ENCODE data around the gene EXOC6B.

The EXOC6B gene

DNA sequence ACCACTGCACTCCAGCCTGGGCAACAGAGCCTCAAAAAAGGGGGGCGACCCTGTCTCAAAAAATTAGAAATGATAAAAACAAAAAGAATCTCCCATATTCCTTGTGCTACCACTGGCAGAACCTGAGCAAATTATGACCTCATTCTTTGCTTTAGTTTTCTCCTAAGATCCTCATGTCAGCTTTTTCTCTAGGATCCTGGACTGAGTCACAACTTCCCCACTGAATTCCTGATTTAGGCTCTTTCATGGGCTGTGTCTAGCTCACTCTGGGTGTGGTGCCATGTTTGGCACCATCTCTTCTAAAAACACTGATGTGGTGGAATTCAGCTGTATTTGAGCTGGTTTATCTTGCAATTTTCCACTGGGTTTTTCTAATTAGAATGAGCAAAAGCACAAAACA, 37.1 kb downstream of the EXOC6B start:
- DNase-seq = peak; percentile 30

DNA sequence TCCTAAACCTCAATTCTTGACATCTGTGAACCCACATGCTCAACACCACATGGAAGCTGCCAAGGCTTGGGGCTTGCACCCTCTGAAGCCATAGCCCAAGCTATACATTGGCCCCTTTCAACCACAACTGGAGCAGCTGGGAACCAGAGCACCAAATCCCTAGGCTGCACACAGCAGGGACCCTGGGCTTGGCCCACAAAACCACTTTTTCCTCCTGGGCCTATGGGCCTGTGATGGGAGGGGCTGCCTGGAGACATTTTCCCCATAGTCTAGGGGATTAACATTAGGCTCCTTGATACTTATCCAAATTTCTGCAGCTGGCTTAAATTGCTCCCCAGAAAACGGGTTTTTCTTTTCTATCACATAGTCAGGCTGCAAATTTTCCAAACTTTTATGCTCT, 40.3 kb downstream of the EXOC6B start:
- DNase-seq = no peak

GRCh38 chr2:72782520-72782919, 43.3 kb downstream of the EXOC6B start:
- no peak for DNase-seq

DNA sequence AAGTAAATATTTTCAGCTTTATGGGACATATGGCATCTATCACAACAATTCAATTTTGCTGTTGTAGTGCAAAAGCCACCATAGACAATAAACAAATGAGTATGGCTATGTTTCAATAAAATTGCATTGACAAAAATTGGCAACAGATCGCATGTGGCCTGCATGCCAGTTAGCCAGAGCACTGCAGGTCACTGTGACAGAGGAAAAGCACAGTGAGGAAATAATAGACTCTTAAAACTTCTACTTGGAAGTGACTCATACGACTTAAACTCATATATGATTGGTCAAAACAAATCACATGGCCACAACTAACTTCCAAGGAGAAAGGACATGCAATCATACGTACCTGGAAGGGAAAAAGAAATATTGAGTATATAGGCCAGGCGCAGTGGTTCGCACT, 44.4 kb downstream of the EXOC6B start:
- no peak for DNase-seq

DNA sequence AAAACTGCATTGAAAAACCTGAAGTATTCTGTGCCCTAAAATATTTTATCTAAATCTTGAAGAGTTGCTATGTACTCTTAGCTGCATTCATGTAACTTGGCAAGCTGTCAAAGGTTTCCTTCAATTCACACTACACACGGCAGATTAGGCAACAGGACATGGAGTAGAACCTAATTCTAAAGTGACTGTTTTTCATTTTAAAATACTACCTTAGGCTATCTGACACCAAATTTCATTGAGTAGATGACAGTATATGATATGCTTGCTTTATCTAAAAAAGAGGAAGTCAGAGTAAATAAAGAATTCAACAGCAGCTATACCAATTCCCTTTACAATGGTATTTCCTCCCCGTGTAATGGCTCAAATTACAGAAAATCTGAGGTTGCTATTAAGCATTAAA, 45.4 kb downstream of the EXOC6B start:
- DNase-seq = peak; percentile 33

- DNase-seq = no peak
Observed at GRCh38 chr2:72779495-72779894, 46.3 kb downstream of the EXOC6B start.

DNA sequence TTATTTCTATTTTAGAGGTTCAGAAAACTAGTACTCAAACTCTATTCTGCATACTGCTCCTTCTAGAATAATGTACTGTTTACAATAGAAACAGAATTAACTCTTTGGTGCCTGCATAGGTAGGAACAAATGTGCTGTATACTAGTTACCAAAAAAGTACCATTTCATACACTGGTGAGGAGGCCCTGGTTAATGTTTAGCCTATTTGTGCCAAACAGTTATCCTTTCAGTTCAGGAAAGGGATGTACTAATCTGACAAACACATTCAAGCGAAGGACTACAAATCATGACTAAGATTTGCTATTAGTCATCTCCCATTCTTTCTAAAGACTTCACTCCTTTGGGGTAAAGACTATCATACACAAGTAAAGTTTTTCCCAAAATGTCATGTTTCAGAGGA, 47.4 kb downstream of the EXOC6B start:
- peak; percentile 16 for DNase-seq

GRCh38 chr2:72770879-72771461, 54.9 kb downstream of the EXOC6B start:
- DNase-seq = peak; percentile 58

- no peak for DNase-seq
Observed at GRCh38 chr2:72765997-72766609, 59.7 kb downstream of the EXOC6B start.

GRCh38 chr2:72762276-72762675, 63.6 kb downstream of the EXOC6B start:
- DNase-seq = no peak

GRCh38 chr2:72759755-72760154, 66.1 kb downstream of the EXOC6B start:
- no peak for DNase-seq

GRCh38 chr2:72757177-72757775, 68.6 kb downstream of the EXOC6B start:
- DNase-seq = peak; percentile 63

DNA sequence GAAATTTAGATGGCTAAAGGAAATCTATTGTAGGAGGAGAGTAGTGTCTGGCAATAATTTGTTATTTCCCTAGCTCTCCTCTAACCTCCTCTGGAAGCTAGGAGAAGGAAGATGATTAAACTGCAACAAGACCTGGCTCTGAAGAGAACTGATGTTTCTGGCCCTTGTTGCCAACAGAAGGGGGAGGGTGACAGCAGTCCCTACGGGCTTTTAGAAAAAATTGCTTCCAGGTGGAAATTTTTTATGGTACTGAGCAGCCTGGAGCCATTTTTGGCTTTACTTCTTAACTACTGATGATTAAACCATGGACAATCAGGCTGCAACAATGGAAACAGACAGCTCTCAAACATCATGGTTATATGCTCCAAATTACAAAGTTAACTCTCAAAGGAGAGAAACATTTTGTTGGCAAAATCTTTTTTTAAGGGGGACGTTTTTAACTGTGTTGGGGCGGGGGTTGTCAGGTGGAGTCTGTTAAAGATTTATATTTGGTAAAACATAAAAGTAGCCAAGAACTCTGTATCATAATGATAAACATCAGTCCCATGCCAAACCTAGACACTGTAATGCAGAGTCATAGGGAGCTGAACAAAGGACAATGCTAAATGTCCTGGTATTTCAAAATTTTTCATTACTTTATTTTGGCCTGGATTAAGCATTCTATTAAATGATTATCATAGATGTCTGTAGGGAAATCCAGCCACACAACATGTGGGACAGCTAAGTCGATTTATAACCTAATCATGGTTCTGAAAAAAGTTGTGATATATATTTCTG, 70.0 kb downstream of the EXOC6B start:
- peak; percentile 62 for DNase-seq

DNA sequence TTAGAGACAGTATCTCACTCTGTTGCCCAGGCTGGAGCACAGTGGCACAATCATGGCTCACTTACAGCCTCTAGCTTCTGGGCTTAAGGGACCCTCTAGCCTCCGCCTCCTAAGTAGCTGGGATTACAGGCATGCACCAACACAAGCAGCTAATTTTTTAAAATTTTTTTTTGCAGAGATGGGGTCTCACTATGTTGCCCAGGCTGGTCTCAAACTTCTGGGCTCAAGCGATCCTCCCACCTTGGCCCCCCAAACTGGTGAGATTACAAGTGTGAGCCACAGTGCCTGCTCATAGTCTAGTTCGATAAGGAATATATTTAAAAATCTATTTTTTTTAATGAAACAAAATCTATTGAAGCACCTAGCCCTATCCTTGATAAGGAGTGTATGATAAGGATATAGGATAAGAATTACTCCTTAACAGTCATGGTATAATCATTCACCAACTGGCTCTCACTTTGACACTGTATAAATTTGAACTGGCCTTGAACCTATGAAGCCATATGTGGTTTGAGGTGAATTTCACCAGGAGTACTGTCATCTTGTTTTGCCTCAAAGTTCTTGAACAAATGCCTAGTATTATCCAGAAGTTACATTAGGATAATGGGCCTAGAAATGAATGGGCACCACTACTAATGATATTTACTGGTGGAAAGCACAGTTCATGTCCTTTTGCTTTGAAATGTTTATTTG, 71.1 kb downstream of the EXOC6B start:
- DNase-seq = no peak

GRCh38 chr2:72750977-72751639, 74.7 kb downstream of the EXOC6B start:
- no peak for DNase-seq

DNA sequence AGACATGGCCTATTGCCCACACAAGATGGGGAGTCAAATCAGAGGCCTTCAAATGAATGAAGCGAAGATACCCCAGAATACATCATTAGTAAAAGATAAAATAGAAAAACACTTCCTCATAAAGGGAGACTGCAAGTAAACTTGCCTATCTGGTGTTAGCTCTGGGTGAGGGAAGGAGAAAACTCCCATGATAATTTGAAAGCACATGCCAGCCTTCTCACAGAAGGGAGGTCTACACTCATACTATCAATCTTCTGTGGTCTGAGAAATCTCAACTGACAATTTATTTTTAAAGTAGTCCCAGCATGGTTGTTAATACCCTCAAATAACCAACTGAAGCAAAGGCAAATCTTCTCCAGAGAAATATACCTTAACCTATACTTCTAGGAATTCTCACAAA, 75.4 kb downstream of the EXOC6B start:
- DNase-seq = no peak

DNA sequence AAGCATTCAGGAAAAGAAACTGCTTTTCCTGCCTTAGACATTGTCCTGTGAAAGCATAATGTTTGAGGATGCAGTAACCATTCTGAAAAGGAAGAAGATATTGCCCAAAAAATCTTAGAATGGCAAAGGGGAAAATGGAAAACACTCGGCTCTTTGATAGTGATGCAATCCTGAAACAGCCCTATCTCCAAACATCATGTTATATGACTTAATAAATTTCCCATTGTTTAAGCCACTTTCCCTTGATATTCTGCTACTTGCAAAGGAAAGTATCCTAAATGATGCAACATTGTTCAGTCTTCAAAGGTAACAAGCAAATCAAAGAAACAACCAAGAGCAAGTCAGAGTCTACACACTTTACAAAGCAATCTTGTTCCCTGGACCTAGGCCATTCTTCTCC, 78.5 kb downstream of the EXOC6B start:
- no peak for DNase-seq

DNA sequence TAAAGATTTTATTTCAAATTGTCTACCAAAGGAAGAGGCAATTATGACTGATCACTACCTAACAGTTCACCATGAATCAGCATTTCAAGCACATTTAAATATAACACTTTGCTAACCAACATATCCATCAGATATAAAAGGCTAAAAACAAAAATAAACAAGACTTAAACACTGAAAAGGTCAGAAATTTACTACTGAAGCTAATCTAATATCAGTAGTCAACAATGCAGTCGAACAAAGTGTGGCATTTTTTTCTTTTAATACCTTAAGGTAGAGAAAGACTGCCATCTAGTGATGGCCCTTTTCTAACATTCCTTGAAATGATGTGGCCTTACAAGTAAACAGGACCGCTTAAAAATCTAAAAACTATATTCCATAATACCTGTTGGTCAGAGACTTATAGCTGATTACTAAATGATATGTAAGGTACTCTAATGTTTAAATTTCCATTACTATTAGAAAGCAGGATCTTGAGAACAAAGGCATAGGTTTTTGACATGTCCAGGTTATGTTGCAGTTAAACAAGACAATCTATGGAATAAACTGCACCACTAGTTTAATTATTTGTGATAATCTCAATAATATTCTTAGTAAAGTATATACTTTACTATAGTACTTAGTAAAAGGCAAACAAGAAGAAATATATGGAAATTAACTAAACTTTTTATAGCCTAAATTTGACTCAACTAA, 80.0 kb downstream of the EXOC6B start:
- peak; percentile 60 for DNase-seq

- DNase-seq = peak; percentile 42
Observed at GRCh38 chr2:72744049-72744448, 81.8 kb downstream of the EXOC6B start.

DNA sequence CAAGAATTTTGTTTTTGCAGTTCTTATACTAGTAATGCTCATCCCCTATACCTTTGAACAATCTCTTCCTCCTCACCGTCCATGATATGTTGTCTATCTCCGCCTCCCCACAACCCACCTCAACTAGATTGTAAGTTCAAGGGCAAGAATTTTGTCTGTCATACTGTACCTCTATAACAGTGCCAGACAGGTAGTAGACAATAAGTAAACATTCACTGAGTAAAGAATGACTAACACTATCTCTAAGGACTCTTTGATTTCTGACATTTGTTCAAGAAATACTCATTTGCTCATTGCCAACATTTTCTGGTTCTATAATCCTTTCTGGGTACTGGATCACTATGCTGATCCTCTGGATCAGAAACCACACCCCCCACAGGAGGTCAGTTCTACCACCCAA, 82.4 kb downstream of the EXOC6B start:
- DNase-seq = no peak

DNA sequence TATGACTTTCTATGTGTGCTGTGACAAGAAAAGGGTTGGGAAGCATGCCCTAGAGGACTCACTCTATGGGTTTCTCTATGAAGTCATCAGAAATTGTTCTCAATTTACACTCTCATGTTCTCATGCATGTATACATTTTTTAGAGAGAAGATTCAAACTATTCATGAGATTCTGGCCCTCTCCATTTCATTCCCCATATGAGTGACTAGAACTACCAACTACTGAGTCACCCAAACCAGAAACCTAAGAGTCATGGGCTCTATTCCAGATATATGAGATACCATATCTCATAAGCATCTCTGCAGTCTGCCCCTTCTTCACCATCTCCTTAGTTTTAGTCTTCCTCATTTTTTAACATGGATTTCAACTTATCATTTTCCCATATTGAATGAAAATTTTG, 87.7 kb downstream of the EXOC6B start:
- DNase-seq = peak; percentile 13

DNA sequence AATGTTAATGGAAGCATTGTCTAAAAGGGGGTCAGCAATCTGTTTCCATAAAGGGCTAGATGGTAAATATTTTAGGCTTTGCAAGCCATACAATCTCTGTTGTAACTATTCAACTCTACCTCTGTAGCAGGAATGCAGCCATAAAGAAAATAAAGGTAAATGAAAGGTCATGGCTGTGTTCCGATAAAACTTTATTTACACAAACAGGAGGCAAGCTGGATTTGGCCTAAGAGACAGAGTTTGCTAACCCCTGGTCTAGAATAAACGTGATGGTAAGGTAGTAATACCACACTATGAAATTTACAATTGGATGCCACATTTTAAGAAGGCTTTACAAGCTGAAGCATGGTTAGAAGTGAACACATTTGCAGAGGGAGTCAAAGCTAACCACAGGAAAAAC, 91.4 kb downstream of the EXOC6B start:
- DNase-seq = no peak
